ENCODE data around the gene NOP53.

DNA sequence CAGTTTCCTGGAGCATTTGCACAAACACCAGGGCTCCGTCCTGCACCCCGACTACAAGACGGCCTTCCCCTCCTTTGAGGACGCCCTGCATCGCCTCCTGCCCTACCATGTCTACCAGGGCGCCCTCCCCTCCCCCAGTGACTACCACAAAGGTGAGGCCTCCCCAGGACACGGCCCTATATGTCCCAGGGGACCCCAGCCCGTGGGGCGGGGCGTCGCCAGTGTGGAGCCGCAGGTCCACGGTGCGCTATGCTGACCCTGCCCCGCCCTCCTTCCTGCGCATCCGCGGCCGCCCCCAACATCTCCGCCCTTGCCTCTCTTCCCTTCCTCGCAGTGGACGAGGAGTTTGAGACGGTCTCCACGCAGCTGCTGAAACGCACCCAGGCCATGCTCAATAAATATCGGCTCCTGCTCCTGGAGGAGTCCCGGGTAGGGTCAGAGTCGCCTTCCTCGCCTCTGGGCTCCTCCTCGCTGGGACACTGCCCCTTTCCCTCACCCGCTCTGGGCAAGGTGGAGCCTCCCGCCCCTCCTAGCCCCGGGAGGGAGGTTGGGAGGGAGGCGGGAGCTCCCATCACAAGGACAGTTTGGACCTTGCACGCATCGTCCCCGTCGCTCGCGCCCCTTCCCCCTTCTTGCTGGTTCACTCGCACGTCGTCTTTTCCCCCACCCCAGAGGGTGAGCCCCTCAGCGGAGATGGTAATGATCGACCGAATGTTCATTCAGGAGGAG, 46.6 kb upstream of the NOP53 start:
- TF ChIP-seq, protein P1, sequence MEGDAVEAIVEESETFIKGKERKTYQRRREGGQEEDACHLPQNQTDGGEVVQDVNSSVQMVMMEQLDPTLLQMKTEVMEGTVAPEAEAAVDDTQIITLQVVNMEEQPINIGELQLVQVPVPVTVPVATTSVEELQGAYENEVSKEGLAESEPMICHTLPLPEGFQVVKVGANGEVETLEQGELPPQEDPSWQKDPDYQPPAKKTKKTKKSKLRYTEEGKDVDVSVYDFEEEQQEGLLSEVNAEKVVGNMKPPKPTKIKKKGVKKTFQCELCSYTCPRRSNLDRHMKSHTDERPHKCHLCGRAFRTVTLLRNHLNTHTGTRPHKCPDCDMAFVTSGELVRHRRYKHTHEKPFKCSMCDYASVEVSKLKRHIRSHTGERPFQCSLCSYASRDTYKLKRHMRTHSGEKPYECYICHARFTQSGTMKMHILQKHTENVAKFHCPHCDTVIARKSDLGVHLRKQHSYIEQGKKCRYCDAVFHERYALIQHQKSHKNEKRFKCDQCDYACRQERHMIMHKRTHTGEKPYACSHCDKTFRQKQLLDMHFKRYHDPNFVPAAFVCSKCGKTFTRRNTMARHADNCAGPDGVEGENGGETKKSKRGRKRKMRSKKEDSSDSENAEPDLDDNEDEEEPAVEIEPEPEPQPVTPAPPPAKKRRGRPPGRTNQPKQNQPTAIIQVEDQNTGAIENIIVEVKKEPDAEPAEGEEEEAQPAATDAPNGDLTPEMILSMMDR (conservative IDR thresholded peaks at IDR 0.05 in 1 of 2, IDR thresholded peaks at IDR 0.05 in 1 of 2; ENCODE audit: extremely low read depth in 1 of 2, insufficient read depth in 1 of 2, low read depth in 1 of 2, low read length in 2 of 2) = no peak
- no peak for TF ChIP-seq EZH2 (IDR thresholded peaks at IDR 0.05; ENCODE audit: borderline replicate concordance, low read length)
